Measurements from ENCODE around the gene TPRN.
"Not testable (repeated sequence)": the region's sequence is repeated elsewhere in the genome, so short reads cannot be mapped to it uniquely, and the experiment has no call there.

Gene TPRN

GRCh38 chr9:137244486-137245449 is 44.2 kb upstream of the TPRN start:
- TF ChIP-seq, protein P1, sequence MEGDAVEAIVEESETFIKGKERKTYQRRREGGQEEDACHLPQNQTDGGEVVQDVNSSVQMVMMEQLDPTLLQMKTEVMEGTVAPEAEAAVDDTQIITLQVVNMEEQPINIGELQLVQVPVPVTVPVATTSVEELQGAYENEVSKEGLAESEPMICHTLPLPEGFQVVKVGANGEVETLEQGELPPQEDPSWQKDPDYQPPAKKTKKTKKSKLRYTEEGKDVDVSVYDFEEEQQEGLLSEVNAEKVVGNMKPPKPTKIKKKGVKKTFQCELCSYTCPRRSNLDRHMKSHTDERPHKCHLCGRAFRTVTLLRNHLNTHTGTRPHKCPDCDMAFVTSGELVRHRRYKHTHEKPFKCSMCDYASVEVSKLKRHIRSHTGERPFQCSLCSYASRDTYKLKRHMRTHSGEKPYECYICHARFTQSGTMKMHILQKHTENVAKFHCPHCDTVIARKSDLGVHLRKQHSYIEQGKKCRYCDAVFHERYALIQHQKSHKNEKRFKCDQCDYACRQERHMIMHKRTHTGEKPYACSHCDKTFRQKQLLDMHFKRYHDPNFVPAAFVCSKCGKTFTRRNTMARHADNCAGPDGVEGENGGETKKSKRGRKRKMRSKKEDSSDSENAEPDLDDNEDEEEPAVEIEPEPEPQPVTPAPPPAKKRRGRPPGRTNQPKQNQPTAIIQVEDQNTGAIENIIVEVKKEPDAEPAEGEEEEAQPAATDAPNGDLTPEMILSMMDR (IDR thresholded peaks at IDR 0.05; ENCODE audit: insufficient read depth, low read length, poor library complexity, severe bottlenecking), result no peak
- no peaks in the 10 kb centered on the region for H3K27me3 ChIP-seq (replicated peaks; ENCODE audit: control insufficient read depth, insufficient read depth, low read length)
- no peak for DNase-seq (ENCODE audit: extremely low read depth, insufficient read length)
- H3K36me3 ChIP-seq (ENCODE audit: control insufficient read depth, insufficient read depth, low read length), result peaks cover 18% of the 10 kb centered on the region
- H3K4me3 ChIP-seq (replicated peaks; ENCODE audit: low read depth, low read length), result no peak overlapping the region

- Histone ChIP-seq H3K27me3 (replicated peaks; ENCODE audit: control insufficient read depth, insufficient read depth, low read length) (no peaks in the 10 kb centered on the region), H3K4me3 (replicated peaks; ENCODE audit: low read depth, low read length) (no peak overlapping the region), H3K36me3 (ENCODE audit: control insufficient read depth, insufficient read depth, low read length) (peaks cover 18% of the 10 kb centered on the region)
- no peak for DNase-seq (ENCODE audit: extremely low read depth, insufficient read length)
- TF ChIP-seq, protein P1 (IDR thresholded peaks at IDR 0.05; ENCODE audit: insufficient read depth, low read length, poor library complexity, severe bottlenecking), result no peak
Measured at GRCh38 chr9:137243626-137244485, 43.3 kb upstream of the TPRN start.

DNA sequence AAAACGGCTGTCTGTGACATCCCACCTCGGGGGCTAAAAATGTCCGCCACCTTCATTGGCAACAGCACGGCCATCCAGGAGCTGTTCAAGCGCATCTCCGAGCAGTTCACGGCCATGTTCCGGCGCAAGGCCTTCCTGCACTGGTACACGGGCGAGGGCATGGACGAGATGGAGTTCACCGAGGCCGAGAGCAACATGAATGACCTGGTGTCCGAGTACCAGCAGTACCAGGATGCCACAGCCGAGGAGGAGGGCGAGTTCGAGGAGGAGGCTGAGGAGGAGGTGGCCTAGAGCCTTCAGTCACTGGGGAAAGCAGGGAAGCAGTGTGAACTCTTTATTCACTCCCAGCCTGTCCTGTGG is 42.7 kb upstream of the TPRN start:
- H3K4me3 ChIP-seq (replicated peaks; ENCODE audit: low read depth, low read length); H3K27me3 ChIP-seq (replicated peaks; ENCODE audit: control insufficient read depth, insufficient read depth, low read length); DNase-seq (ENCODE audit: extremely low read depth, insufficient read length): not testable (repeated sequence)
- peaks cover 18% of the 10 kb centered on the region for H3K36me3 ChIP-seq (ENCODE audit: control insufficient read depth, insufficient read depth, low read length)

GRCh38 chr9:137242269-137243203 is 42.0 kb upstream of the TPRN start:
- no peak for DNase-seq (ENCODE audit: extremely low read depth, insufficient read length)
- H3K4me3 ChIP-seq (replicated peaks; ENCODE audit: low read depth, low read length), result peak overlapping the region; percentile 95
- H3K36me3 ChIP-seq (ENCODE audit: control insufficient read depth, insufficient read depth, low read length), result peaks cover 18% of the 10 kb centered on the region
- TF ChIP-seq, protein P1 (IDR thresholded peaks at IDR 0.05; ENCODE audit: insufficient read depth, low read length, poor library complexity, severe bottlenecking), result no peak
- no peaks in the 10 kb centered on the region for H3K27me3 ChIP-seq (replicated peaks; ENCODE audit: control insufficient read depth, insufficient read depth, low read length)

GRCh38 chr9:137241490-137242268 is 41.1 kb upstream of the TPRN start:
- TF ChIP-seq, protein P1 (IDR thresholded peaks at IDR 0.05; ENCODE audit: insufficient read depth, low read length, poor library complexity, severe bottlenecking), result no peak
- no peak for DNase-seq (ENCODE audit: extremely low read depth, insufficient read length)
- Histone ChIP-seq H3K4me3 (replicated peaks; ENCODE audit: low read depth, low read length) (peak overlapping the region; percentile 95), H3K36me3 (ENCODE audit: control insufficient read depth, insufficient read depth, low read length) (peaks cover 18% of the 10 kb centered on the region), H3K27me3 (replicated peaks; ENCODE audit: control insufficient read depth, insufficient read depth, low read length) (no peaks in the 10 kb centered on the region)

Data from GM06990 (cell line).